ENCODE measurements around the gene GRAMD2B.
A peak's percentile ranks its signal among the peaks of the same experiment; 100 is the strongest.

Gene GRAMD2B

GRCh38 chr5:126512451-126512850 lies 89.2 kb downstream of the GRAMD2B start:
- H3K9ac ChIP-seq (ENCODE audit: low read length) = no peak overlapping the region
- H3K27ac ChIP-seq (ENCODE audit: low read length) = no peak overlapping the region
- no peaks in the 10 kb centered on the region for H3F3A ChIP-seq (ENCODE audit: insufficient read depth, low read length)
- H3K4me1 ChIP-seq (ENCODE audit: low read length) = peaks cover 7% of the 10 kb centered on the region; the same call in 1 of the 2 replicates
- H4K20me1 ChIP-seq (ENCODE audit: insufficient read depth, low read length) = no peaks in the 10 kb centered on the region
- H3K4me3 ChIP-seq (ENCODE audit: low read length) = no peak overlapping the region
- TF ChIP-seq EZH2phosphoT487 (IDR thresholded peaks at IDR 0.05; ENCODE audit: low read length) = no peak
- no peak for TF ChIP-seq EZH2 (optimal IDR thresholded peaks at IDR 0.05; ENCODE audit: low read depth, low read length)
- TF ChIP-seq, protein P1, sequence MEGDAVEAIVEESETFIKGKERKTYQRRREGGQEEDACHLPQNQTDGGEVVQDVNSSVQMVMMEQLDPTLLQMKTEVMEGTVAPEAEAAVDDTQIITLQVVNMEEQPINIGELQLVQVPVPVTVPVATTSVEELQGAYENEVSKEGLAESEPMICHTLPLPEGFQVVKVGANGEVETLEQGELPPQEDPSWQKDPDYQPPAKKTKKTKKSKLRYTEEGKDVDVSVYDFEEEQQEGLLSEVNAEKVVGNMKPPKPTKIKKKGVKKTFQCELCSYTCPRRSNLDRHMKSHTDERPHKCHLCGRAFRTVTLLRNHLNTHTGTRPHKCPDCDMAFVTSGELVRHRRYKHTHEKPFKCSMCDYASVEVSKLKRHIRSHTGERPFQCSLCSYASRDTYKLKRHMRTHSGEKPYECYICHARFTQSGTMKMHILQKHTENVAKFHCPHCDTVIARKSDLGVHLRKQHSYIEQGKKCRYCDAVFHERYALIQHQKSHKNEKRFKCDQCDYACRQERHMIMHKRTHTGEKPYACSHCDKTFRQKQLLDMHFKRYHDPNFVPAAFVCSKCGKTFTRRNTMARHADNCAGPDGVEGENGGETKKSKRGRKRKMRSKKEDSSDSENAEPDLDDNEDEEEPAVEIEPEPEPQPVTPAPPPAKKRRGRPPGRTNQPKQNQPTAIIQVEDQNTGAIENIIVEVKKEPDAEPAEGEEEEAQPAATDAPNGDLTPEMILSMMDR (IDR thresholded peaks at IDR 0.05; ENCODE audit: low read length) = no peak
- DNase-seq = no peak
- no peaks in the 10 kb centered on the region for H3K27me3 ChIP-seq (replicated peaks; ENCODE audit: insufficient read depth, low read length)
- H3K9me2 ChIP-seq (replicated peaks; ENCODE audit: insufficient read depth, low read length) = no peaks in the 10 kb centered on the region
- H3K79me2 ChIP-seq (ENCODE audit: low read length) = no peaks in the 10 kb centered on the region
- no peaks in the 10 kb centered on the region for H3K36me3 ChIP-seq (replicated peaks; ENCODE audit: insufficient read depth, low read length)
- H3K9me3 ChIP-seq (replicated peaks; ENCODE audit: insufficient read depth, low read length) = no peaks in the 10 kb centered on the region
- H3K4me2 ChIP-seq (ENCODE audit: low read depth, low read length) = no peak overlapping the region
- H2AFZ ChIP-seq (ENCODE audit: low read length) = no peak overlapping the region

GRCh38 chr5:126513302-126513701 lies 90.1 kb downstream of the GRAMD2B start:
- Histone ChIP-seq H3K36me3 (replicated peaks; ENCODE audit: insufficient read depth, low read length) (no peaks in the 10 kb centered on the region), H3K4me1 (ENCODE audit: low read length) (peaks cover 7% of the 10 kb centered on the region; the same call in 1 of the 2 replicates), H3K27me3 (replicated peaks; ENCODE audit: insufficient read depth, low read length) (no peaks in the 10 kb centered on the region), H3F3A (ENCODE audit: insufficient read depth, low read length) (no peaks in the 10 kb centered on the region), H3K9ac (ENCODE audit: low read length) (no peak overlapping the region), H3K9me3 (replicated peaks; ENCODE audit: insufficient read depth, low read length) (no peaks in the 10 kb centered on the region), H2AFZ (ENCODE audit: low read length) (peak overlapping the region; percentile 27; the same call in 1 of the 2 replicates), H3K4me2 (ENCODE audit: low read depth, low read length) (no peak overlapping the region), H3K79me2 (ENCODE audit: low read length) (no peaks in the 10 kb centered on the region), H3K4me3 (ENCODE audit: low read length) (no peak overlapping the region), H4K20me1 (ENCODE audit: insufficient read depth, low read length) (no peaks in the 10 kb centered on the region), H3K9me2 (replicated peaks; ENCODE audit: insufficient read depth, low read length) (no peaks in the 10 kb centered on the region), H3K27ac (ENCODE audit: low read length) (no peak overlapping the region)
- TF ChIP-seq EZH2 (optimal IDR thresholded peaks at IDR 0.05; ENCODE audit: low read depth, low read length) (no peak), EZH2phosphoT487 (IDR thresholded peaks at IDR 0.05; ENCODE audit: low read length) (no peak)
- TF ChIP-seq, protein P1 (IDR thresholded peaks at IDR 0.05; ENCODE audit: low read length) = no peak
- DNase-seq = no peak

DNA sequence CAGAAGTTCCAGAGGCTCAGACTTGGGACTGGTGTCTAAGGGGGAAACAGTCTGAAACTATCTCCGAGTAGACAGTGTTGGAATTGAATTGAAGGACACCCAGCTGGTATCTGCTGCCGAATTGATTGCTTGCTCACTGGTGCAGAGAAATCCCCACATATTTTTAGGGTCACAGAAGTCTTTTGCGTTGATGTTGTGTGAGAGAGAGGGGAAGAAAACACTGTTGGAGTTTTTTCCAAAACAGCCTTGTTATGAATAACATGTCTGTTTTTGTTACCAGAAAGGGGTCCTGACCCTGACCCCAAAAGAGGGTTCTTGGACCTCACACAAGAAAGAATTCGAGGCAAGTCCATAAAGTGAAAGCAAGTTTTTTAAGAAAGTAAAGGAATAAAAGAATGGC lies 90.5 kb downstream of the GRAMD2B start:
- no peaks in the 10 kb centered on the region for H3F3A ChIP-seq (ENCODE audit: insufficient read depth, low read length)
- no peaks in the 10 kb centered on the region for H3K79me2 ChIP-seq (ENCODE audit: low read length)
- no peak overlapping the region for H3K9ac ChIP-seq (ENCODE audit: low read length)
- no peak overlapping the region for H3K27ac ChIP-seq (ENCODE audit: low read length)
- no peaks in the 10 kb centered on the region for H4K20me1 ChIP-seq (ENCODE audit: insufficient read depth, low read length)
- TF ChIP-seq EZH2 (optimal IDR thresholded peaks at IDR 0.05; ENCODE audit: low read depth, low read length) (no peak), EZH2phosphoT487 (IDR thresholded peaks at IDR 0.05; ENCODE audit: low read length) (no peak)
- TF ChIP-seq, protein P1 (IDR thresholded peaks at IDR 0.05; ENCODE audit: low read length) = no peak
- DNase-seq = no peak
- H3K4me1 ChIP-seq (ENCODE audit: low read length) = peaks cover 6% of the 10 kb centered on the region; the same call in 1 of the 2 replicates
- peak overlapping the region; percentile 27; the same call in 1 of the 2 replicates for H2AFZ ChIP-seq (ENCODE audit: low read length)
- H3K36me3 ChIP-seq (replicated peaks; ENCODE audit: insufficient read depth, low read length) = no peaks in the 10 kb centered on the region
- H3K4me2 ChIP-seq (ENCODE audit: low read depth, low read length) = no peak overlapping the region
- no peak overlapping the region for H3K4me3 ChIP-seq (ENCODE audit: low read length)
- no peaks in the 10 kb centered on the region for H3K9me3 ChIP-seq (replicated peaks; ENCODE audit: insufficient read depth, low read length)
- no peaks in the 10 kb centered on the region for H3K27me3 ChIP-seq (replicated peaks; ENCODE audit: insufficient read depth, low read length)
- no peaks in the 10 kb centered on the region for H3K9me2 ChIP-seq (replicated peaks; ENCODE audit: insufficient read depth, low read length)
